Adrenal gland (tissue), 12 donors: ENCODE data around the gene ABLIM2. TPM values are rescaled to one million over a fixed set of nuclear protein-coding genes. Genes with fewer than 3 reads are reported as not detected.

Experiments used
- DNase-seq, 7 donors: peaks; one replicate each; pipeline ENCODE4 v3.0.0-alpha.2; 2019 to 2020
- H3K27ac ChIP-seq, 5 donors: fragments of 200-600 bp; sonication (generic) in 4 of 5; 1 replicate in 3 of 5; 2 replicates in 2 of 5; pipeline versions ENCODE4 v1.5.1 to v1.8.0; 2016 to 2020; ENCODE audit warnings: mild to moderate bottlenecking in 1 of 5
- H3K27me3 ChIP-seq: fragments of 200-600 bp; 2 replicates; pipeline ENCODE4 v1.8.0; 2021
- H3K36me3 ChIP-seq, 2 donors: fragments of 200-600 bp; replicated peaks in 1 of 2; 1 replicate in 1 of 2; 2 replicates in 1 of 2; pipeline versions ENCODE4 v1.5.1 to v1.8.0; 2018 to 2022
- H3K4me1 ChIP-seq, 2 donors: fragments of 200-600 bp; replicated peaks in 1 of 2; 1 replicate in 1 of 2; 2 replicates in 1 of 2; pipeline versions ENCODE4 v1.5.1 to v1.8.0; 2018 to 2021
- H3K4me3 ChIP-seq, 4 donors: fragments of 200-600 bp; sonication (generic) in 3 of 4; one replicate each; pipeline ENCODE4 v1.5.1; 2016 to 2018
- H3K9me3 ChIP-seq, 3 donors: fragments of 200-600 bp; sonication (generic) in 1 of 3; replicated peaks in 1 of 3; 1 replicate in 2 of 3; 2 replicates in 1 of 3; pipeline versions ENCODE4 v1.5.1 to v1.8.0; 2016 to 2021
- CTCF ChIP-seq, 6 experiments: fragments of 450-650 bp in 4 of 6; fragments of 200-600 bp in 2 of 6; sonication (generic) in 1 of 6; IDR thresholded peaks; 1 replicate in 5 of 6; 2 replicates in 1 of 6; pipeline versions ENCODE4 v1.5.1 to v1.8.0; 2016 to 2021; ENCODE audit warnings: antibody characterized with exemption in 6 of 6, mild to moderate bottlenecking in 2 of 6, moderate library complexity in 1 of 6
- POLR2A ChIP-seq, 2 donors: fragments of 450-650 bp; IDR thresholded peaks; one replicate each; pipeline ENCODE4 v1.6.1; 2017; ENCODE audit warnings: antibody characterized with exemption in 2 of 2, mild to moderate bottlenecking in 2 of 2, moderate library complexity in 1 of 2
- WGBS, 4 donors: extraction: QIAGEN DNeasy Blood & Tissue Kit in 2 of 4; methylation state at CpG; one replicate each; pipeline versions ENCODE4 v1.1.5 to v1.1.7; 2013 to 2017; 5-methylcytosine and 5-hydroxymethylcytosine counted together
- intact Hi-C, 2 donors: fragments of 100-400 bp; cut with DNase I; formaldehyde crosslinking; loops; one replicate each; pipeline versions ENCODE4 v1.14.1 to v1.15.0; 2022 to 2023
- polyA plus RNA-seq, 3 donors: library from polyadenylated mRNA; stranded (reverse); fragments of 200-250 nt in 2 of 3; fragments of 350-450 nt in 1 of 3; fragmentation: Illumina TruSeq in 1 of 3; extraction: RNeasy Lipid Tissue Mini Kit (QIAGEN cat#74804) in 1 of 3; gene quantifications; one replicate each; pipeline ENCODE4 v1.2.3, GENCODE V29; 2013 to 2014
- total RNA-seq, 9 donors: library from RNA; depleted of rRNA in 4 of 9; stranded (reverse); fragments of >200 nt in 4 of 9; fragments of 120-200 nt in 1 of 9; fragmentation: NEBNext Ultra II Directional in 1 of 9; extraction: Animal tissue kit (Norgen Biotek cat#: 25700) in 1 of 9; gene quantifications; one replicate each; pipeline versions ENCODE4 v1.1.0 to v1.2.4, GENCODE V29; 2013 to 2023
- donor health status: healthy with polysubstance abuse.
- donor health status: Bipolar disorder and iron deficiency.
- donor health status: DM: yes; HTN: yes; CAD: no.
- donor health status: DM: no; HTN: no; CAD: no.
- donor health status: DM: no; HTN: no; CAD: no.
- donor health status: DM: yes; HTN: yes; CAD: no.

The ABLIM2 gene
- total and polyA plus RNA-seq, 12 donors = 5.8 to 31.2 (median 14.6) TPM

GRCh38 chr4:8083086-8083825, 75.4 kb downstream of the ABLIM2 start:
- Histone ChIP-seq H3K9me3 (no peaks in the 10 kb centered on the region), H3K27ac (no peak overlapping the region), H3K36me3 (no peaks in the 10 kb centered on the region), H3K27me3 (no peaks in the 10 kb centered on the region), H3K4me1 (no peaks in the 10 kb centered on the region), H3K4me3 (no peak overlapping the region)
- intact Hi-C loops = no loop called here
- DNase-seq = no peak
- TF ChIP-seq POLR2A (IDR thresholded peaks at IDR 0.05) (no peak), CTCF (IDR thresholded peaks at IDR 0.05) (no peak)
- 85 to 87% (median 86%) methylated on average over 12 to 21 of the region's 21 CpGs for WGBS, 4 donors

- H3K27ac ChIP-seq = no peak overlapping the region
- no peak for DNase-seq
- TF ChIP-seq POLR2A (IDR thresholded peaks at IDR 0.05) (no peak), CTCF (IDR thresholded peaks at IDR 0.05) (no peak)
- H3K27me3 ChIP-seq = no peaks in the 10 kb centered on the region
- H3K4me1 ChIP-seq = no peaks in the 10 kb centered on the region
- H3K4me3 ChIP-seq = no peak overlapping the region
- 64 to 79% (median 75%) methylated on average over 9 to 10 of the region's 10 CpGs for WGBS, 4 donors
- no peaks in the 10 kb centered on the region for H3K9me3 ChIP-seq
- intact Hi-C loops = no loop called here
- no peaks in the 10 kb centered on the region for H3K36me3 ChIP-seq
Measured at GRCh38 chr4:8082517-8083055, 76.0 kb downstream of the ABLIM2 start.

- Histone ChIP-seq H3K4me1 (no peaks in the 10 kb centered on the region), H3K36me3 (no peaks in the 10 kb centered on the region), H3K9me3 (no peaks in the 10 kb centered on the region), H3K27ac (no peak overlapping the region), H3K27me3 (no peaks in the 10 kb centered on the region), H3K4me3 (no peak overlapping the region)
- WGBS, 4 donors = 88 to 91% (median 89%) methylated on average over 23 to 29 of the region's 29 CpGs
- TF ChIP-seq CTCF (IDR thresholded peaks at IDR 0.05) (no peak), POLR2A (IDR thresholded peaks at IDR 0.05) (no peak)
- DNase-seq = no peak
- intact Hi-C loops = no loop called here
Measured at GRCh38 chr4:8081621-8082516, 76.7 kb downstream of the ABLIM2 start.

GRCh38 chr4:8081171-8081570, 77.4 kb downstream of the ABLIM2 start:
- Histone ChIP-seq H3K27ac (no peak overlapping the region), H3K27me3 (no peaks in the 10 kb centered on the region), H3K9me3 (no peaks in the 10 kb centered on the region), H3K4me1 (no peaks in the 10 kb centered on the region), H3K4me3 (no peak overlapping the region), H3K36me3 (no peaks in the 10 kb centered on the region)
- TF ChIP-seq CTCF (IDR thresholded peaks at IDR 0.05) (no peak), POLR2A (IDR thresholded peaks at IDR 0.05) (no peak)
- intact Hi-C loops = no loop called here
- DNase-seq = no peak
- WGBS, 4 donors = 88 to 100% (median 94%) methylated on average over 4 to 11 of the region's 11 CpGs
